Measurements from ENCODE around the gene IL1R2. TPM values are rescaled to one million over a fixed set of nuclear protein-coding genes. Genes with fewer than 3 reads are reported as not detected.
"Not testable (repeated sequence)": the region's sequence is repeated elsewhere in the genome, so short reads cannot be mapped to it uniquely, and the experiment has no call there.

IL1R2 gene
- total RNA-seq, 4 donors from 2014 or later = 2.7 to 6.1 (median 3.6) TPM

GRCh38 chr2:102063941-102064678 is 72.3 kb downstream of the IL1R2 start:
- no peaks in the 10 kb centered on the region for H3K27me3 ChIP-seq
- H3K4me3 ChIP-seq (replicated peaks in 1 of 3) = no peak overlapping the region
- no peaks in the 10 kb centered on the region for H3K9me3 ChIP-seq
- WGBS, 2 donors = 26 to 27% methylated on average over 9 of the region's 9 CpGs
- peak; percentile 92 to 94 for DNase-seq
- H3K4me1 ChIP-seq = peaks cover 24 to 61% of the 10 kb centered on the region in 2 donors
- no peaks in the 10 kb centered on the region for H3K36me3 ChIP-seq
- no peak for TF ChIP-seq CTCF (IDR thresholded peaks at IDR 0.05)
- TF ChIP-seq POLR2A (IDR thresholded peaks at IDR 0.05) = no peak
- intact Hi-C loops (cut with DNase I) = loop anchor here (10.0 kb wide), 1 partner anchor 81 kb away; the partner anchor contains the start of gene IL1R1
- peak overlapping the region; percentile 83 to 96 (median 87) for H3K27ac ChIP-seq

GRCh38 chr2:102064679-102065674 is 73.2 kb downstream of the IL1R2 start:
- H3K9me3 ChIP-seq = no peaks in the 10 kb centered on the region
- intact Hi-C loops (cut with DNase I) = loop anchor here (10.0 kb wide), 1 partner anchor 80 kb away; the partner anchor contains the start of gene IL1R1
- DNase-seq = no peak

GRCh38 chr2:102065675-102066252 is 74.0 kb downstream of the IL1R2 start:
- TF ChIP-seq CTCF (IDR thresholded peaks at IDR 0.05) = no peak
- Histone ChIP-seq H3K36me3 (no peaks in the 10 kb centered on the region), H3K9me3 (no peaks in the 10 kb centered on the region), H3K4me3 (replicated peaks in 1 of 3) (no peak overlapping the region), H3K27me3 (no peaks in the 10 kb centered on the region), H3K4me1 (peaks cover 37 to 60% of the 10 kb centered on the region in 2 donors), H3K27ac (peak overlapping the region in 2 of 3 donors; percentile 83 to 96)
- WGBS, 2 donors = 89 to 92% methylated on average over 12 of the region's 12 CpGs
- intact Hi-C loops (cut with DNase I) = loop anchor here (10.0 kb wide), 1 partner anchor 79 kb away; the partner anchor contains the start of gene IL1R1
- DNase-seq = no peak

More at GRCh38 chr2:102064679-102065674, 73.2 kb downstream of the IL1R2 start:
- 72% methylated on average over 17 of the region's 17 CpGs for WGBS, 2 donors
- Histone ChIP-seq H3K36me3 (no peaks in the 10 kb centered on the region), H3K27me3 (no peaks in the 10 kb centered on the region), H3K27ac (peak overlapping the region; percentile 49 to 96 (median 83)), H3K4me1 (peaks cover 32 to 63% of the 10 kb centered on the region in 2 donors), H3K4me3 (replicated peaks in 1 of 3) (no peak overlapping the region)
- no peak for TF ChIP-seq CTCF (IDR thresholded peaks at IDR 0.05)
- TF ChIP-seq POLR2A (IDR thresholded peaks at IDR 0.05) = no peak

- H3K4me1 ChIP-seq = peaks cover 41 to 61% of the 10 kb centered on the region in 2 donors
- intact Hi-C loops (cut with DNase I) = loop anchor here (10.0 kb wide), 1 partner anchor 78 kb away; the partner anchor contains the start of gene IL1R1
- H3K9me3 ChIP-seq = no peaks in the 10 kb centered on the region
- WGBS, 2 donors = 65 to 90% methylated on average over 6 of the region's 6 CpGs
- H3K27me3 ChIP-seq = no peaks in the 10 kb centered on the region
- H3K4me3 ChIP-seq (replicated peaks in 1 of 3) = no peak overlapping the region
- no peak for DNase-seq
- no peak for TF ChIP-seq CTCF (IDR thresholded peaks at IDR 0.05)
- no peak for TF ChIP-seq POLR2A (IDR thresholded peaks at IDR 0.05)
- H3K36me3 ChIP-seq = no peaks in the 10 kb centered on the region
- H3K27ac ChIP-seq = no peak overlapping the region
Measured at GRCh38 chr2:102066554-102066953, 74.8 kb downstream of the IL1R2 start.

- not testable (repeated sequence) for H3K9me3 ChIP-seq; H3K4me3 ChIP-seq (replicated peaks in 1 of 3); H3K27ac ChIP-seq; H3K36me3 ChIP-seq; DNase-seq; H3K27me3 ChIP-seq
- peaks cover 40 to 47% of the 10 kb centered on the region in 2 donors for H3K4me1 ChIP-seq
- intact Hi-C loops (cut with DNase I) = loop anchor here (10.0 kb wide), 1 partner anchor 77 kb away; the partner anchor contains the start of gene IL1R1
Measured at GRCh38 chr2:102068126-102068525, 76.4 kb downstream of the IL1R2 start.
